ENCODE data around the gene MCAM.
A peak's percentile ranks its signal among the peaks of the same experiment; 100 is the strongest.

Gene MCAM

DNA sequence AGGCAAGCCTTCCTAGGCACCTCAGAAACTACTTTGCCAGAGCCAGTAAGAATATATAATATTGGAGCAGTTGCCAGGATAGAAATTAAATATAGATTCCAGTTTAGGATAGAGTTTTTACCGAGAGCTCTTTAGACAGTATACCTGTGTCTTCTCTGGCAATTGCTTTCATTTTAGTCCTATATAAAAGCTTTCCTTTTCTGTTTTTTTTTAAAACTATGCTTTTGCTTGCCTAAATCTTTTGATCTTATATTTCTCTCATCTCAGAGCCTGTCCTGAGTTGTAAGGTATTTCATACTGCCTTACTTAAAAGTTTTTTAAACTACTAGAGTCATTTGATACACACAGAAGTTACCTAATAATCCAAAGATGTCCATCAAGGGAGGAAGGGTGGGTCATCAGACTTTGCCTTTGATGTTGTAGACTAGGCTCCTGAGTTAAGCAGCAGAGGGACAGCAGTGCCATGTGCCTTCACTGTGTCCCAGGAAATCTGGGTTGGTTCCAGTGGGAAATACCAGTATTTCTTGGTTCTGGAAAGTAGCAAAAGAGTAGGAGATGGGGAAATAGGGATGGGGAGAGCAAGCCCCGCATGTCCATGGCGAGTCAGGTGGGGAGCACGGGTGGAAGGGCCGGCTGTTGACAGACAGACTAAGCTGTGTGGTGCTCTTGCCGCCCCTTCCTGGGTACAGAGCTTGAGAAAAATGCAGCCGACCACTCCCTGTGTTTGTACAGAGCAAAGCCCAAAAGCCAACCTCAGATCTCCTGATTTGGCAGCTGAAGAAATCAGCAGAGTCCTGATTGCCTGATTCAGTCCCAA lies 11.2 kb downstream of the MCAM start:
- no peak for DNase-seq

GRCh38 chr11:119303227-119303718 lies 13.7 kb downstream of the MCAM start:
- no peak for DNase-seq

GRCh38 chr11:119300198-119300964 lies 16.5 kb downstream of the MCAM start:
- no peak for DNase-seq

- no peak for DNase-seq
Measured at GRCh38 chr11:119299416-119299815, 17.5 kb downstream of the MCAM start.

DNA sequence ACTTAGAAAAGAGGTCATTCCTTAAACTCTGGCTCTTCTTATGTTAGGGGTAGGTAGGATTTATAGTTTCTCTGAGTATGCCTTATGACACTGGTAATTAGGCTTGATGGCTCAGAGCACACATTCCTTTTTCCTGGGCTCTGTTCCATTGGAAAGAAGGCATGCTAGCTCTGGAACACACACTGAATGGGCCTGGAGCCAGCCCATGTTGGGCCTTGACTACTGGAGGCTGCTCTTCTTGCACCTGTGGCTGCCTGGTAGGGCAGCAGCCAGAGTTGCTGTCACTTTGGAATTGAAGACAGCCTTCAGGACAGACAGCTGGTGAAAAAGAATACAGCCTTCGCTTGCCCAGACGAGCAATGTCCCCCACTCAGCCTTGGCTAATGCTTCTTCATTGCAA lies 18.2 kb downstream of the MCAM start:
- DNase-seq, result no peak

- DNase-seq, result no peak
Measured at GRCh38 chr11:119297938-119298337, 19.0 kb downstream of the MCAM start.

GRCh38 chr11:119295178-119295577 lies 21.8 kb downstream of the MCAM start:
- DNase-seq, result no peak

GRCh38 chr11:119293461-119293860 lies 23.5 kb downstream of the MCAM start:
- no peak for DNase-seq

- no peak for DNase-seq
Measured at GRCh38 chr11:119290894-119291497, 25.9 kb downstream of the MCAM start.

DNA sequence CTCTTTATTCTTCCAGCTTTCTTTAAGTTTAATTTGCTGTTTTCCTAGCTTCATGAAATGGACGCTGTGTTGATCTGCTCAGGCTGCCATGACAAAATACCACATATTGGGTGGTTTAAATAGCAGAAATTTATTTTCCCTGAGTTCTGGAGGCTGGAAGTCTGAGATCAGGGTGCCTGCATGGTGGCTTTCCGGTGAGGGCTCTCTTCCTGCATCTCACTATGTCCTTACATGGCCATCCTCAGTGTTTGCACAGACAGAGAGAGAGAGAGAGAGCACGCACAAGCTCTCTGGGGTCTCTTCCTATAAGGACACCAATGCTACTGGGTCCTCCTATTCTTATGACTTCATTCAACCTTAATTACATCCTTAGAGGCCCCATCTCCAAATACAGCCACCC lies 28.7 kb downstream of the MCAM start:
- no peak for DNase-seq

DNA sequence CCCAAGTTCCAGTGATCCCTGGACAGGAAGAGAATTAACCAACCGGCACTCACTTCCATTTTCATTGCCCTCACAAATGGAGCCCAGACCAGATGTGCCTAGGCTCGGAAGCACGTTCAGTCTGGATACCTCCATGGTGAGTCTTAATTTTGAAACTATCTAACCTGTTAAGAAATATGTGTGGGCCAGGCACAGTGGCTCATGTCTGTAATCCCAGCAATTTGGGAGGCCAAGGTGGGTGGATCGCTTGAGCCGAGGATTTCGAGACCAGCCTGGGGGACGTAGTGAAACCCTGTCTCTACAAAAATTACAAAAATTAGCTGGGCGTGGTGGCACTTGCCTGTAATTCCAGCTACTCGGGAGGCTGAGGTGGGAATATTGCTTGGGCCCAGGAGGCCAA lies 31.5 kb downstream of the MCAM start:
- DNase-seq, result no peak

- peak; percentile 56 for DNase-seq
Measured at GRCh38 chr11:119284344-119285157, 32.4 kb downstream of the MCAM start.

DNA sequence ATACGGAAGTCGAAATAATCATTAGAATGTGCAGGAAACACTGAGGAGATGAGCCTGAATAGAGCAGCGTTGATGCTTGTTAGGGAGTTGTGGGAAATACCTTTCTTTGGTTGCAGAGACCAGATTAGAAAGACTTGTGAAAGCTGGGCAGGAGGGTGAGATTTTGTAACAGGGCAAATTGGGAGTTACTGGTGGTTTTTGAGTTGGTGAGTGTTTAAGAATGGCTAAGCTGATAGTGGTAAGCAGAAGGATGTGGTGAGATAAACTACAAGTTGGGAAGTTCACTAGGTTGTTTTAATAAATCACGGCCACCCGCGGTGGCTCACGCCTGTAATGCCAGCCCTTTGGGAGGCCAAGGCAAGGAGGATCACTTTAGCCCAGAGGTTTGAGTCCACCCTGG lies 34.4 kb downstream of the MCAM start:
- DNase-seq, result no peak

- DNase-seq, result no peak
Measured at GRCh38 chr11:119277660-119278059, 39.3 kb downstream of the MCAM start.

DNA sequence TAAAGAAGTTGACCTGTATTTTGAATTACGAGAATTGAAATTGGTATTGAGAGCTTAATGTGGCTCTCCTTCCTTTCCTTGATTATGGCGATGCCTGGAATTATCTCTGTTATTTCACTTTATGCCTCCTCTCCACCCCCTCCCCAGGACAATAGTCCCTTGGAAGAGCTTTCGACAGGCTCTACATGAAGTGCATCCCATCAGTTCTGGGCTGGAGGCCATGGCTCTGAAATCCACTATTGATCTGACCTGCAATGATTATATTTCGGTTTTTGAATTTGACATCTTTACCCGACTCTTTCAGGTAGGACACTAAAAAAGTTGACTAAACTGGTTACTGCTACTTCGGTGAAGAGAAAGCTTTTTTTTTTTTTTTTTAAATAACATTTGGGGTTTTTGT lies 43.2 kb downstream of the MCAM start:
- DNase-seq, result no peak

- DNase-seq, result no peak
Measured at GRCh38 chr11:119267645-119268044, 49.3 kb downstream of the MCAM start.

DNA sequence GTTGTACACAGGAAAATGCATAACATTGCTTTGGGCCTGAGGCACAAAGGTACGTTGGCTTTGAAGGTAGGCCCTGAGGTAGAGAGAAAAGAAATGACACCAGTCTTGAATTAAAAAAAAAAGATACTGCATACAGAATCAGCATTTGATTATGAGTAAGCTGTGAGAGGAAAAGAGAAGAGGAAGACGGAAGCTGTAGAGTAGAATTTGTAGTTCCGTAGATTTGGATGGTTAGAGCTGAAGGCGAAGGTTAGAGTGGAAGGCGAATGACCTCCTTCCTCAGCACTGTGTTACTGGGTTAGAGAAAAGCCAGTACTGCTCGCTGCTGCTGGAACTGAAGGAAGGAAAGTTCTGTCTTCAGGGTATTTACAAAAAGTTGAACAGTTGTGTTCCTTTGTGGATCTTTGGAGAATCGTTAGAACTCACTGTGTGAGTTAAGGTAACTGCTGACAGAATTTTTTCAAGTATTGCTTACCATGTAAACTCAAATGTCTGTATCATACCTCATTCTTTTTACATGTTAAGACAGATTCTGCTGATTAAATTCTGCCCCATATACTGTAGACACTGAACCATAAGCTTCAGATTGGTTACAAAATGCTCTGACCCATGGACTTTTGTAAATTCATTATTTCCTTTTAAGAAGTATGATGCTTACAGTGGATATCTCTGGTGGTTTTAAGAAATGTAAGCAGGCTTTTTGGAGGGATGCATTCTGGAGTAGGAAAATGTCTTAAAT lies 50.2 kb downstream of the MCAM start:
- DNase-seq, result no peak

DNA sequence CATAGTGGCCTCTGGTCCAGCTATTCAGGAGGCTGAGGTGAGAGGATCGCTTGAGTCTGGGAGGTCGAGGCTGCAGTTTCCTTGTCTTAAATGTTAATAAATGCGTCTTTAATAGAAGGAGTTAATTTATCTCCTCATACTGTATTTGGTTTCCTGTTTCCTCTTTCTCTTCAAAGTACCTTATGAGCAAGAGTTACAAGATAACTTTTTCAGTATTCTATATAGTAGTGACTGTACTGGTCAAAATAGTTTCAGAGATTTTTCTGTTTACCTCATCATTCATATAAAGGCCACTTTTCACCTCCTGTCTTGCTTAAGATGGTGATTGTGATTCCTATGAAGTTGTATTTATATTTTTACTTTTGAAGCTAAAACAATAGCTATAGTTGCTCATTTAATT lies 50.9 kb downstream of the MCAM start:
- no peak for DNase-seq

GRCh38 chr11:119263352-119263940 lies 53.5 kb downstream of the MCAM start:
- DNase-seq, result peak; percentile 54

DNA sequence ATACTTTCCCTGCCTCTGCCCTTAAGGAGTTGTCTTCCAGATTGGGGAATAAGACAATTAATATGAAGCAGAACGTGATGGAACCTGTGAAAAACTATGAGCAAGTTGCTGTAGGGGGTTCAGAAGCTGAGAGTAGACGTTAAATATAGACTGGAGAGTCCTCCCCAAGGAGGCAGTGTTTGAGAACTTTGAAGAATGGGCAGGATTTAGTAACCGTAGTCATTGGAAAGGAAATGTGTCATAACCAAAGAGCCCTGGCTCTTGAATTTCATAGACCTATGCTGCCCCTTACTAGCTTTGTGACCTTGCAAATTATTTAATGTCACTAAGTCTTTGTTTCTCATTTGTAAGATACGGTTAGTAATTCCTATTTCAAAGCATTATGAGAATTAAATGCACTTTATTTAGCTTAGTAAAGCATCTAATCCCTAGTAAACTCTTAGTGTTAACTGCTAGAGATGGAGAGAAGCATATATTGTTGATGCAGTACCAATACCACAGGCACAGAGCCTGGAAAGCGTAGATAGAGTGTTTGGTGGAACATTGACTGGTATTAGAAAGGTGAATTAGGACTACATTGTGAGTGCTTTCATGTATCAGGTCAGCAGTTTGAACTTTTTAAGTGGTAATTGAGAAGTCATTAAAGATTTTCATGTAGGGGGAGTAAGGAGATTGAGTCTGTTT lies 54.1 kb downstream of the MCAM start:
- DNase-seq, result peak; percentile 81

GRCh38 chr11:119258983-119259382 lies 57.9 kb downstream of the MCAM start:
- no peak for DNase-seq
